ENCODE measurements around the gene NUPR1. TPM values are rescaled to one million over a fixed set of nuclear protein-coding genes. Genes with fewer than 3 reads are reported as not detected.
"Not testable (repeated sequence)": the region's sequence is repeated elsewhere in the genome, so short reads cannot be mapped to it uniquely, and the experiment has no call there.

NUPR1 gene
- polyA plus RNA-seq, 6 donors from 2014 or later, result not detected

GRCh38 chr16:28567292-28567691 lies 28.5 kb upstream of the NUPR1 start:
- Mint-ChIP-seq H3K4me1 (peaks cover 17 to 31% (median 30%) of the 10 kb centered on the region in 3 donors), H3K36me3 (peaks cover 6 to 26% of the 10 kb centered on the region in 2 donors), H3K27me3 (no peaks in the 10 kb centered on the region), H3K27ac (no peak overlapping the region), H3K9me3 (peaks cover 1 to 11% (median 9%) of the 10 kb centered on the region in 7 donors), H3K4me3 (no peak overlapping the region)
- no peak for ATAC-seq (ENCODE audit: low read depth in 2 of 2)
- no peak for DNase-seq

GRCh38 chr16:28566233-28566925 lies 27.6 kb upstream of the NUPR1 start:
- not testable (repeated sequence) for H3K27ac Mint-ChIP-seq; ATAC-seq (ENCODE audit: low read depth in 2 of 2); H3K27me3 Mint-ChIP-seq; H3K4me3 Mint-ChIP-seq; DNase-seq
- H3K9me3 Mint-ChIP-seq, result peaks cover 1 to 11% (median 9%) of the 10 kb centered on the region in 7 donors
- peaks cover 14 to 31% (median 28%) of the 10 kb centered on the region in 3 donors for H3K4me1 Mint-ChIP-seq
- peaks cover 6 to 26% of the 10 kb centered on the region in 2 donors for H3K36me3 Mint-ChIP-seq

- H3K27ac Mint-ChIP-seq, result no peak overlapping the region
These were observed 24.4 kb upstream of the NUPR1 start for GRCh38 chr16:28563218-28563617.

GRCh38 chr16:28562199-28562598 lies 23.4 kb upstream of the NUPR1 start:
- H3K9me3 Mint-ChIP-seq, result peaks cover 1 to 7% (median 5%) of the 10 kb centered on the region in 7 donors
- no peak overlapping the region for H3K27ac Mint-ChIP-seq
- peaks cover 2 to 19% of the 10 kb centered on the region in 2 donors for H3K36me3 Mint-ChIP-seq
- no peaks in the 10 kb centered on the region for H3K27me3 Mint-ChIP-seq
- H3K4me1 Mint-ChIP-seq, result peaks cover 21 to 28% (median 21%) of the 10 kb centered on the region in 3 donors
- DNase-seq (no peak), ATAC-seq (ENCODE audit: low read depth in 2 of 2) (no peak)
- H3K4me3 Mint-ChIP-seq, result no peak overlapping the region

More at GRCh38 chr16:28563218-28563617, 24.4 kb upstream of the NUPR1 start:
- no peaks in the 10 kb centered on the region for H3K27me3 Mint-ChIP-seq
- peak overlapping the region in 1 of 8 donors; percentile 16 for H3K4me3 Mint-ChIP-seq
- ATAC-seq (ENCODE audit: low read depth in 2 of 2), result no peak
- DNase-seq, result no peak
- H3K9me3 Mint-ChIP-seq, result peaks cover 1 to 11% (median 9%) of the 10 kb centered on the region in 7 donors
- H3K36me3 Mint-ChIP-seq, result peaks cover 6 to 26% of the 10 kb centered on the region in 2 donors
- H3K4me1 Mint-ChIP-seq, result peaks cover 19 to 31% (median 24%) of the 10 kb centered on the region in 3 donors

GRCh38 chr16:28561557-28562187 lies 22.9 kb upstream of the NUPR1 start:
- Mint-ChIP-seq H3K4me1 (peaks cover 23 to 32% (median 24%) of the 10 kb centered on the region in 3 donors), H3K4me3 (peak overlapping the region in 2 of 8 donors; percentile 4 to 6), H3K27me3 (no peaks in the 10 kb centered on the region), H3K36me3 (peaks cover 0 to 17% of the 10 kb centered on the region in 2 donors), H3K9me3 (peaks cover 1 to 6% (median 4%) of the 10 kb centered on the region in 7 donors), H3K27ac (no peak overlapping the region)
- ATAC-seq (ENCODE audit: low read depth in 2 of 2), result no peak
- DNase-seq, result no peak

GRCh38 chr16:28558456-28558855 lies 19.7 kb upstream of the NUPR1 start:
- peaks cover 17 to 39% (median 39%) of the 10 kb centered on the region in 3 donors for H3K4me1 Mint-ChIP-seq
- no peaks in the 10 kb centered on the region for H3K9me3 Mint-ChIP-seq
- no peaks in the 10 kb centered on the region for H3K36me3 Mint-ChIP-seq
- DNase-seq (no peak), ATAC-seq (ENCODE audit: low read depth in 2 of 2) (no peak)
- no peaks in the 10 kb centered on the region for H3K27me3 Mint-ChIP-seq
- H3K27ac Mint-ChIP-seq, result no peak overlapping the region
- H3K4me3 Mint-ChIP-seq, result no peak overlapping the region

- no peaks in the 10 kb centered on the region for H3K27me3 Mint-ChIP-seq
- DNase-seq, result no peak
- no peaks in the 10 kb centered on the region for H3K9me3 Mint-ChIP-seq
- H3K4me3 Mint-ChIP-seq, result peak overlapping the region in 2 of 8 donors; percentile 41 to 51
- no peaks in the 10 kb centered on the region for H3K36me3 Mint-ChIP-seq
- peaks cover 12 to 43% (median 34%) of the 10 kb centered on the region in 3 donors for H3K4me1 Mint-ChIP-seq
- H3K27ac Mint-ChIP-seq, result peak overlapping the region in 1 of 6 donors; percentile 0
- ATAC-seq (ENCODE audit: low read depth in 2 of 2), result no peak
These were observed 18.1 kb upstream of the NUPR1 start for GRCh38 chr16:28556914-28557320.

- Mint-ChIP-seq H3K4me3 (peak overlapping the region in 3 of 8 donors; percentile 5 to 91 (median 62)), H3K27ac (no peak overlapping the region), H3K4me1 (peaks cover 12 to 41% (median 34%) of the 10 kb centered on the region in 3 donors), H3K36me3 (no peaks in the 10 kb centered on the region), H3K27me3 (no peaks in the 10 kb centered on the region), H3K9me3 (no peaks in the 10 kb centered on the region)
- no peak for ATAC-seq (ENCODE audit: low read depth in 2 of 2)
- no peak for DNase-seq
These were observed 16.8 kb upstream of the NUPR1 start for GRCh38 chr16:28555561-28555960.

GRCh38 chr16:28554634-28555423 lies 16.1 kb upstream of the NUPR1 start:
- peak overlapping the region; percentile 52 to 99 (median 93) for H3K27ac Mint-ChIP-seq

GRCh38 chr16:28553776-28554633 lies 15.2 kb upstream of the NUPR1 start, which contains the start of gene SGF29:
TSS of gene SGF29 (plus strand) at chr16:28553920. CDS start at chr16:28581070, 27,150 bp downstream.
- DNase-seq, result peak; percentile 91
- peak within 1 kb of the TSS; percentile 93 to 99 (median 97) for H3K27ac Mint-ChIP-seq
- peak within 1 kb of the TSS; percentile 84 to 96 (median 92) for H3K4me3 Mint-ChIP-seq
- no peaks in the 10 kb centered on the region for H3K36me3 Mint-ChIP-seq
- peaks cover 15 to 43% (median 34%) of the 10 kb centered on the region in 3 donors for H3K4me1 Mint-ChIP-seq
- peak; percentile 88 to 89 for ATAC-seq (ENCODE audit: low read depth in 2 of 2)
- H3K9me3 Mint-ChIP-seq, result no peaks in the 10 kb centered on the region
- H3K27me3 Mint-ChIP-seq, result peaks cover 0 to 3% (median 0%) of the 10 kb centered on the region in 3 donors

More at GRCh38 chr16:28554634-28555423, 16.1 kb upstream of the NUPR1 start:
- H3K9me3 Mint-ChIP-seq, result no peaks in the 10 kb centered on the region
- DNase-seq (no peak), ATAC-seq (ENCODE audit: low read depth in 2 of 2) (no peak)
- peaks cover 12 to 41% (median 34%) of the 10 kb centered on the region in 3 donors for H3K4me1 Mint-ChIP-seq
- H3K36me3 Mint-ChIP-seq, result no peaks in the 10 kb centered on the region
- peak overlapping the region; percentile 57 to 96 (median 88) for H3K4me3 Mint-ChIP-seq
- H3K27me3 Mint-ChIP-seq, result no peaks in the 10 kb centered on the region

- H3K4me1 Mint-ChIP-seq, result peaks cover 4 to 17% (median 9%) of the 10 kb centered on the region in 3 donors
- H3K27me3 Mint-ChIP-seq, result peaks cover 3 to 14% (median 7%) of the 10 kb centered on the region in 3 donors
- no peak for DNase-seq
- H3K27ac Mint-ChIP-seq, result no peak overlapping the region
- H3K36me3 Mint-ChIP-seq, result no peaks in the 10 kb centered on the region
- no peak for ATAC-seq (ENCODE audit: low read depth in 2 of 2)
- H3K4me3 Mint-ChIP-seq, result peak overlapping the region in 1 of 8 donors; percentile 13
- no peaks in the 10 kb centered on the region for H3K9me3 Mint-ChIP-seq
These were observed 10.6 kb upstream of the NUPR1 start for GRCh38 chr16:28549301-28549899.

GRCh38 chr16:28548306-28548802 lies 9.6 kb upstream of the NUPR1 start:
- no peak overlapping the region for H3K27ac Mint-ChIP-seq
- peaks cover 3 to 14% (median 7%) of the 10 kb centered on the region in 3 donors for H3K27me3 Mint-ChIP-seq
- no peaks in the 10 kb centered on the region for H3K9me3 Mint-ChIP-seq
- DNase-seq (no peak), ATAC-seq (ENCODE audit: low read depth in 2 of 2) (no peak)
- no peaks in the 10 kb centered on the region for H3K36me3 Mint-ChIP-seq
- peaks cover 0 to 10% (median 3%) of the 10 kb centered on the region in 3 donors for H3K4me1 Mint-ChIP-seq
- H3K4me3 Mint-ChIP-seq, result no peak overlapping the region

All from naive B cell (primary cell).